Activated CD4-positive, alpha-beta T cell treated with anti-CD3 and anti-CD28 coated beads for 4 hours (primary cell): ENCODE measurements around the gene SFTA2.

Source experiments
- DNase-seq, 2 donors: peaks; one replicate each; pipeline ENCODE4 v3.0.0-alpha.2; 2020

Gene SFTA2

GRCh38 chr6:30889921-30890645, 41.9 kb downstream of the SFTA2 start:
- DNase-seq = no peak

- no peak for DNase-seq
Measured at GRCh38 chr6:30889496-30889885, 42.5 kb downstream of the SFTA2 start.

DNA sequence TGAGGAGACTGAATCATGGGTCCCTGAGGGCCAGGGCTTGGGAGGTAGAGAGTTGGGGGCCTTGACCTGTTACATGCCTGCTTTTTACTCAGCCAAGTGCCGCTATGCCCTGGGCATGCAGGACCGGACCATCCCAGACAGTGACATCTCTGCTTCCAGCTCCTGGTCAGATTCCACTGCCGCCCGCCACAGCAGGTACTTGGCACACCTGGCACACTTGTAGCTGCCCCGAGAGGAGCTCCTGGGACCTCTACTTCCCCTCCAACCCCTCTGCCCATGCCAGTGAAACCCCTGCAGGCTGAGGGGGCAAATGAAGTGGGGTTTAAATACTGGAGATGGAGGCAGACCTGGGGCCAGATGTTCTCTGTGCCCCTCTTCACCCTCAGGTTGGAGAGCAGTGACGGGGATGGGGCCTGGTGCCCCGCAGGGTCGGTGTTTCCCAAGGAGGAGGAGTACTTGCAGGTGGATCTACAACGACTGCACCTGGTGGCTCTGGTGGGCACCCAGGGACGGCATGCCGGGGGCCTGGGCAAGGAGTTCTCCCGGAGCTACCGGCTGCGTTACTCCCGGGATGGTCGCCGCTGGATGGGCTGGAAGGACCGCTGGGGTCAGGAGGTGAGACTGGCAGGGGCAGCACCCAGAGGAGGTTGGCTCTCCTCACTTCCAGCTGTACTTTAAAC, 43.0 kb downstream of the SFTA2 start:
- DNase-seq = no peak

GRCh38 chr6:30887901-30888815, 43.8 kb downstream of the SFTA2 start:
- no peak for DNase-seq

DNA sequence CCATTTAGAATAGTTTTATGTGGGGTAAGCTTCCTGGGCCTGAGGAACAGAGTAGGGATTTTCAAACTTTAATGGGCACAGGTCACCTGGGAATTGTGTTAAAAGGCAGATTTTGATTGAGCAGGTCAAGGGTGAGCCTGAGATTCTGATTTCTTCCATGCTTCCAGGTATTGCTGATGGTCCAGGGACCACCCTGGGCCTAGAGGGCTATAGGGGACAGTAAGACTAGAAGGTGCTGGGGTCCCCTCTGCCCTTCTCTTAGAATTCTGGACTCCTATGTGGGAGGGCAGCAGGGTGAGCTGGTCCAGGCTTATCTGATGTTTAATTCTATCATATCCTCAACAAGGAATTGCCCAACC, 45.1 kb downstream of the SFTA2 start:
- no peak for DNase-seq

- DNase-seq = peak; percentile 25 to 28
Measured at GRCh38 chr6:30885999-30886896, 45.7 kb downstream of the SFTA2 start.

- DNase-seq = peak in 1 of 2 donors; percentile 12
Measured at GRCh38 chr6:30885481-30885998, 46.4 kb downstream of the SFTA2 start.

DNA sequence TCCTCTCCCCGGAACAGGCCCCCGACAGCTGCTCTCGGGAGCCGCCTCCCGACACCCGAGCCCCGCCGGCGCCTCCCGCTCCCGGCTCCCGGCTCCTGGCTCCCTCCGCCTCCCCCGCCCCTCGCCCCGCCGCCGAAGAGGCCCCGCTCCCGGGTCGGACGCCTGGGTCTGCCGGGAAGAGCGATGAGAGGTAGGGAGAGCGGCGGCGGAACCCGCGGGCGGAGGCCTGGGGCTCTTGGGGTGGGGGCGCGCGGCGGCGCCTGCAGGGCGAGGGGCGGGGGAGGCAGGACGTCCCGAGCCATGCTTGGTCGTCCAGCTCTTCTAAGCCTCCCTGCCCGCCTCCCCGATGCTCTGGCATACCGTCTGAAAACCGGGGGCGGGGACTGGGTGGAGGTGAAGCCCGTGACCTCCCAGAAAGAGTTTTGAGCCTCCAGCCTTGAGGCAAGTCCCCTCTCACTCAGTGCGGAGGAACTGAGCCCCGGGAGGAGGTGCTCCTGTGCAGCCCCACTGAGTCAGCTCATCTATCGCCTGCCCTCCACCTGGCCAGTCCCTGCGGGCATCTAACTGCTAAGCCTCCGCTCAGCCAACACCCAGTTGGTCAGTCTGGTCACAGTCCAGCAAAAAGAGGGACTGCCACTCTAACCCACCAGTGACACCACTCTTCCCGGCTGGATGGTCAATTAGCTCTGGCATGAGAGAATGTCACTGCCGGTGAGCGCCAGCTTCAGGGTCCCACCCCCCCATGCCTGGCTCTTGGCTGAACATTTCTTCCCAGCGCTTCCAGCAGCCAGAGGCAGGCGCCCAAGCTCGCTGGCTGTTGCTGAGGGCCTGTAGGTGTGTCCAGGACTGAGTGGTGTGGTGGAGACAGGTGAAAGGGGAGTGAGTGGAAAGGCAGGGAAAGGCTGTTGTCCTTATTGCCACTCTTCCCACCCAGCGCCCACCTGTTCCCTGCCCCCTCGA, 47.2 kb downstream of the SFTA2 start:
- DNase-seq = peak; percentile 36 to 51

GRCh38 chr6:30883685-30884520, 48.1 kb downstream of the SFTA2 start, which contains the start of gene DDR1:
TSS of gene DDR1 (plus strand) at chr6:30884519. CDS start at chr6:30888730, 4,211 bp downstream.
- peak; percentile 43 to 55 for DNase-seq

DNA sequence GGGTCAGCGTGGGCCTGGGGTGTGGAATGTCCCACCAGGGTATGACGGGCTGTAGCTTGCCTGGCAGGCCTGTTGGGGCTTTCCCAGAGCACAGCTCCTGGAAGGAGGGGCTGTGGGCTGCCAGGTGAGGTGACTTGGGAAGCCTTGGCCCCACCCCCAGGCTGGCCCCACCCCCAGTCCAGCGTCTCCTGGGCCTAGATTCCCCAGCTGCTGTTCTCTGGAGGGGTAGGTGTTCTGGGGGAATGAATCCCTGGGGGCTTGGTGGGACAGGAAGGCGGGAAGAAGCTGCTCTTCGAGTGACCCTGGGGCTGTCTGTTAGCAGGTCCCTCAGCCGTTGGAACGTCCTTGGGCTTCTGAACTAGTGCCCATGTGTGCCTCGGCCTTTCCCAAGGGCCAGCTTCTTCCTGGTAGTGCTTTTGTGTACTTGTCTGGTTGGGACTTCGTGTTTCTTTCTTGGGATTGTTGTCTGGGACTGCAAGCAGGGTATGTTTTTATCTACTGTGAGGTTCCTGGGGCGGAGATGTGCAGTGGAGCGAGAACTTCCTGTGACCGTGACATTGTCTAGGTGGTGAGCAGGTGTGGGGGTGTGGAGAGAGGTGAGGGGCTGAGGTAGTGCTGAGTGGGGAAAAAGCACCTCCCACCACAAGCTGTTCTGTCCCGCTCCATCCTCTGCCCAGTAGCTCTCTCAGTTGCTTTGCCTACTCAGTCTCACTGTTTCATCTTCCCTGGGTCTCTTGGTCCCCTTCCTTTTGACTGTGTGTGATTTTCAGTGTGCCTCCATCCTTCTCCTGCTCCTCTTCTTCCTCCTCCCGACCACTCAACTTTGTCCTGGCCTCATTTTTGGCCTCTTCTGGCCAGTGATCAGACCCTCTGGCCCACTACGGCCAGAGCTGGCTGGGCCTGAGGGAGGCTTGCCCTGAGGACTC, 48.9 kb downstream of the SFTA2 start:
- DNase-seq = peak in 1 of 2 donors; percentile 23

GRCh38 chr6:30882204-30882758, 49.7 kb downstream of the SFTA2 start:
- DNase-seq = no peak

DNA sequence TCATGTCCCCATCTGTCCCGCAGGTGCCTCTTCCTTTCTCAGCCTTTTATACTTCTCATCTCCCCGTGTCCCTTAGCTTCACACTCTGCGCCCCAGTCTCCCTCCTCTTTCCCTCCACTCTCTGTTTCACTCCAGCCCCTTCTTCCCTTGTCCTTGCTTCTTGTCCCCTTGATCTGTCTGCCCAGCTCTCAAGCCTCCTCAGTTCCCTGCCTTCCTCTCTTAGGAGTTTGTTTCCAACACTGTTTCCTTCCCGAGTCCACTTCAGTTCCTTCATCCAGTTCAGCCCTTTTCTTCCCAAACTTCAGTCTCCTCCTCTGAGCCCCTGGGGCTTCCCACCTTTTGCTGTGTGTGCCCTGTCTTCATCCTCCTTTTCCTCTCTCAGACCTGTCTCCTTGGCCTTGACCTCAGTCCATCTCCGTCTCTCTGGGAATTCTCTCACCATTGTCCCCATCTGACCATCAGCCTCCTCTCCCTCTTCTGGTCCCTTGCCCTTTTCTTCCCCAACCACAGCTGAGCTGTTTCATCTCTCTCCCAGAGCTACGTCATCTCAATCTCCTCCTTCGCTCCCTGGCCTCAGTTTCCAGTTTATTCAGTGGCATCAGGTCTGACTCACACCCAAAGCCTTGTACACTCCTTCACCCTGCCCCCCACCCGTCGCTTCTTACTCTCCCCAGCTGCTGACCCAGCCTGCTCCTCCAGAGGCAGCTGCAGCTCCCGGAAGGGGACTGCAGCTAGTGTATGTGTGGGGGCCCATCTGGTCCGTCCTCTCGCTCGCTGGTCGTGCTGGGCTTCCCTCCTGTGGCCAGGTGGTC, 50.4 kb downstream of the SFTA2 start:
- DNase-seq = no peak
